ENCODE measurements around the gene CRHR1.

CRHR1 gene

GRCh38 chr17:45824475-45824874 lies 40.4 kb downstream of the CRHR1 start:
- DNase-seq (ENCODE audit: low read depth), result no peak

- DNase-seq (ENCODE audit: low read depth), result no peak
Observed at GRCh38 chr17:45824901-45825492, 40.9 kb downstream of the CRHR1 start.

GRCh38 chr17:45825792-45826191 lies 41.7 kb downstream of the CRHR1 start:
- DNase-seq (ENCODE audit: low read depth), result no peak

GRCh38 chr17:45826919-45827588 lies 42.9 kb downstream of the CRHR1 start:
- no peak for DNase-seq (ENCODE audit: low read depth)

DNA sequence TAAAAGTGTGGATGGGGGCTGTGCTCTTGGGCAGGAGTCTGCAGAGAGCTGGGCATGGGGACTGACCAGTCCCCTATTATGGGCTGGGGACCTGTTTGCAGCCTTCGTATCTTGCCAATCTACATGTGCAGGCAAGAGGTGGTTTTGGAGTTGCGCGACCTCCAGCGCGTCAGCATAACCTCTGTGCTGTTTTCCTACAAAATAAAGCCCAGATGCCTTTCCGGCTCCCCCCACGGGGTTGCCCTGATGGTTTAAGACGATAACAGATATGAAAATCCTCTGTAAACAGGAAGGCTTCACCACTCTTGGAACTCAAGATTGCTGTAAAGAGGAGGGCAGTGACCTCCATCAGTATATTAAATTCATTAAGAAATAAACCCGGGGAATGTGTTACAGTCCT lies 44.1 kb downstream of the CRHR1 start:
- no peak for DNase-seq (ENCODE audit: low read depth)

DNA sequence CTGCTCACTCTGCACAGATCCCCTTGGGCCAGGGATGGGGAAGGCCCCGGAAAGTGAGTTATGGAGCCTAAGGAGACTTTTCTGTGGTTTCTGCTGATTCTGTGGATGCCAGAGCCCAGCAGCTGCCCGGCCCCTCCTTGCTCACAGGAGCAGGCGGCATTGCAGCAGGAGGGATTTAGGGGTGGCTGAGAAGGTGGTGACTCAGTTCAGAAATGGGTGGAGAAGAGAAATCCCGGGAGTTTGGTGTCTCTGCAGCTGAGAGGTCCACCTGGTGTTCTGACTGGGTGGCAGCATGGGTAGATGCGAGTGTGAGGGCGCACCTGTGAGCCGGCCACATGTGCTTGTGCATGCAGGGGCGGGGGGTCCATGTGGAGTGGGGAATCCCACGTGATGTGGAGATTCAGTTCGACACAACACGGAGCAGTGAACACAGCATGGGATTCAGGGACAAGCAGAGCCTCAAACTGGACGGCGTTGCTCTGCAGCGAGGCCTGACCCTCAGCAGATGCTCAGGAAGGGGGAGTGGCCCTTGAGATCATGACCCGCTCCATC lies 44.5 kb downstream of the CRHR1 start:
- no peak for DNase-seq (ENCODE audit: low read depth)

DNA sequence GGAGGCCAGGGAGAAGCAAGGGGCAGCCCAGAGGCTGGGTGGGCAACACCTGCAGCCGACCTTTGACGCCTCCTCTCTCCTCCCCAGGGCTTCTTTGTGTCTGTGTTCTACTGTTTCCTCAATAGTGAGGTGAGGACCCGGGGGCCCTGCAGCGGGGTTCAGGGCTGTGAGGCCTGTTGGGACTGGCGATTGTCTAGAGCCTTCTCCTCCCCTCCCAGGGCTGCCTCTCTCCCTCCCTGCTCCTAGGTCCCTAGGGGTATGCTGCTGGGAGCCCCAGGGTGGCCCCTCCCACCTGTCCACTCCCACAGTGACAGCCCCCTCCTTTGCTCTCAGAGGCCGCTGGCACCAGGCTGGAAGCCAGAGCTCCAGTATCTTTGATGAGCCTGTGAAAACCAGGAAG lies 49.8 kb downstream of the CRHR1 start:
- no peak for DNase-seq (ENCODE audit: low read depth)

- DNase-seq (ENCODE audit: low read depth), result no peak
Observed at GRCh38 chr17:45834471-45835396, 50.6 kb downstream of the CRHR1 start.

DNA sequence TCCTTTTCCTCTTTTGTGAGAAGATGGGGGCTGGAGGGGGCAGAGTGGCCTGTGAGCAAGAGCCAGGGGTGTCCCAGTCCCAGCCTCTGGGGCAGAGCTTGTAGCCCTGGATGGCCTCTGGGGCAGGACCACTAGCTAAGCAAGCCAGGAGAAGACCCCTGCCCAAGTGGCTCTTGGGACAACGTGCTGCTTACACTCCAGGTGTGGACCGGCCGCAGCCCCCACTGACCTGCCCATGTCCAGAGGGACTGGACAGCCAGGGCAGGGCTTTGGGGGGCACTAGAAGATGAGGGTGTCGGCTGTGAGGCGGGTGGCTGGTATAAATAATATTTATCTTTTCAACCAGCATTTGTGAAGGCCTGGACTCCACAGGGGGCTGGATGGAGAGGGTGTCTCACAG lies 51.4 kb downstream of the CRHR1 start:
- no peak for DNase-seq (ENCODE audit: low read depth)

- DNase-seq (ENCODE audit: low read depth), result no peak
Observed at GRCh38 chr17:45836047-45837044, 52.2 kb downstream of the CRHR1 start.

GRCh38 chr17:45837187-45837586 lies 53.1 kb downstream of the CRHR1 start:
- DNase-seq (ENCODE audit: low read depth), result no peak

DNA sequence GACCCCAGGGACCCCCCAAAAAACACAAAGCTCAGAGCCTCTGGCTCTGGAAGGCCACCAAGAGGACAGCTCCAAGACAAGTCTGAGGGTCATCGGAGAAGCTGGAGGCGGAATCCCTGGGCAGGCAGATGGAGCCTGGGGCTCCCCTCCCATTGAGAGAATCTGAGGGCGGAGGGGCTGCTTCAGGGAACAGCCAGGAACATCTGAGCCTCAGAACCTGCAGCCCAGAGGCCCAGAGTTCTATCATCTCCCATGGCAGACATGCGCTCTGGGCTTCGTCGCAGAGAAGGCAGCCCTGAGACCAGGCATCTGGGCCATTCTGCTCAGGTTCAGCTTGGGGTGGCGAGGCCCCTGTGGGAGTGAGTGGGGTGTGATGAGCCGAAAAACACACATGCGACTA lies 53.5 kb downstream of the CRHR1 start:
- no peak for DNase-seq (ENCODE audit: low read depth)

GRCh38 chr17:45838751-45839295 lies 54.7 kb downstream of the CRHR1 start:
- no peak for DNase-seq (ENCODE audit: low read depth)

- DNase-seq (ENCODE audit: low read depth), result no peak
Observed at GRCh38 chr17:45839442-45839841, 55.3 kb downstream of the CRHR1 start.

DNA sequence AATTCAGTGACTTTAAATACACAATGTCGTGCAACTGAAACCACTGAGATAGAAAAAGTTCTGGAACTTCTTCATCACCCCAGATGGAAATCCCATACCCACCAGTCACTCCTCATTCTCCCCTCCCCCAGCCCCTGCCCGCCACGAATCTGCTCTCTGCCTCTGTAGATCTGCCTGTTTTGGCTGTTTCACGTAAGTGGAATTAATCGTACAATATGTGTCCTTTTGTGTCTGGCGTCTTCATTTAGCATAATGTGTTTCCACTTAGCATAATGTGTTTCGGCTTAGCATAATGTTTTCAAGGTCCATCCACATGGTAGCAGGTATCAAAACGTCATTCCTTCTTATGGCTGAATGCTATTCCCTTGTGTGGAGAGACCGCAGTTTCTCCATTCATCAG lies 57.1 kb downstream of the CRHR1 start:
- no peak for DNase-seq (ENCODE audit: low read depth)

GRCh38 chr17:45841883-45842525 lies 57.9 kb downstream of the CRHR1 start:
- DNase-seq (ENCODE audit: low read depth), result no peak

GRCh38 chr17:45843722-45844121 lies 59.6 kb downstream of the CRHR1 start:
- no peak for DNase-seq (ENCODE audit: low read depth)

DNA sequence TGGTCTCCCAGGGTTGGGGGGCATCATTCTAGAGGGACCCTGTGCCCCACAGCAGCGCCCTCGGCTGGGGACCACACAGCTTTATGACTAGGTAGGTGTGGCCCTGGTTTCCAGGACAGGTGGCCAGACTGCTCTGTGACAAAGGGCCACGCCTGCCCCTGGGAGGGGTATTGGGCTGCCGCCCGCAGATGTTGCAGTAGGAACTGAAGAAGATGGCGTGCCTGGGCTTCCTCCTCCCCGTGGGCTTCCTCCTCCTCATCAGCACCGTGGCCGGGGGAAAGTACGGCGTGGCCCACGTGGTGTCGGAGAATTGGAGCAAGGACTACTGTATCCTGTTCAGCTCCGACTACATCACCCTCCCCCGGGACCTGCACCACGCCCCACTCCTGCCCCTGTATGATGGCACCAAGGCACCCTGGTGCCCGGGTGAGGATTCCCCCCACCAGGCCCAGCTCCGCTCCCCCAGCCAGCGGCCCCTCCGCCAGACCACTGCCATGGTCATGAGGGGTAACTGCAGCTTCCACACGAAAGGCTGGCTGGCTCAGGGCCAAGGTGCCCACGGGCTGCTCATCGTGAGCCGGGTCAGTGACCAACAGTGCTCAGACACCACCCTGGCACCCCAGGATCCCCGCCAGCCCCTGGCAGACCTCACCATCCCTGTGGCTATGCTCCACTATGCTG lies 60.7 kb downstream of the CRHR1 start, which contains the start of gene SPPL2C:
TSS of gene SPPL2C (plus strand) at position 187 of the 681 bp plus-strand sequence. CDS start at position 213, 26 bp downstream.
- no peak for DNase-seq (ENCODE audit: low read depth)

GRCh38 chr17:45845376-45846185 lies 61.5 kb downstream of the CRHR1 start:
- DNase-seq (ENCODE audit: low read depth), result no peak
